Nephron progenitor cell (in vitro differentiated cells): Measurements from ENCODE around the gene DGCR8.

Experiments
- DNase-seq: peaks from one replicate; pipeline ENCODE4 v3.0.0; 2021
- H3K27ac Mint-ChIP-seq: 2 replicates; pipeline ENCODE4 v1.8.0; 2021; ENCODE audit warnings: mild to moderate bottlenecking, moderate library complexity, mixed read lengths
- H3K27me3 Mint-ChIP-seq: 2 replicates; pipeline ENCODE4 v1.8.0; 2021; ENCODE audit warnings: mild to moderate bottlenecking, low read depth, mixed read lengths; ENCODE audit not compliant: poor library complexity
- H3K36me3 Mint-ChIP-seq: 2 replicates; pipeline ENCODE4 v1.8.0; 2021; ENCODE audit warnings: low read depth, mixed read lengths
- H3K4me1 Mint-ChIP-seq: 2 replicates; pipeline ENCODE4 v1.8.0; 2021; ENCODE audit warnings: mixed read lengths
- H3K4me3 Mint-ChIP-seq: 2 replicates; pipeline ENCODE4 v1.8.0; 2021; ENCODE audit warnings: mild to moderate bottlenecking, moderate library complexity, mixed read lengths
- H3K9me3 Mint-ChIP-seq: 2 replicates; pipeline ENCODE4 v1.8.0; 2021; ENCODE audit warnings: mild to moderate bottlenecking, moderate library complexity, mixed read lengths
- CTCF ChIP-seq: fragments of 200-600 bp; sonication (generic); IDR thresholded peaks from 2 replicates; pipeline ENCODE4 v1.5.0; 2021; ENCODE audit warnings: antibody characterized with exemption

The DGCR8 gene

GRCh38 chr22:20133930-20134549 lies 54.0 kb downstream of the DGCR8 start:
- peak overlapping the region; percentile 60 for H3K4me3 Mint-ChIP-seq
- no peaks in the 10 kb centered on the region for H3K36me3 Mint-ChIP-seq
- peaks cover 11% of the 10 kb centered on the region for H3K4me1 Mint-ChIP-seq
- no peak overlapping the region for H3K27ac Mint-ChIP-seq
- TF ChIP-seq CTCF, result no peak
- no peaks in the 10 kb centered on the region for H3K9me3 Mint-ChIP-seq
- DNase-seq, result no peak
- H3K27me3 Mint-ChIP-seq, result peaks cover 10% of the 10 kb centered on the region

DNA sequence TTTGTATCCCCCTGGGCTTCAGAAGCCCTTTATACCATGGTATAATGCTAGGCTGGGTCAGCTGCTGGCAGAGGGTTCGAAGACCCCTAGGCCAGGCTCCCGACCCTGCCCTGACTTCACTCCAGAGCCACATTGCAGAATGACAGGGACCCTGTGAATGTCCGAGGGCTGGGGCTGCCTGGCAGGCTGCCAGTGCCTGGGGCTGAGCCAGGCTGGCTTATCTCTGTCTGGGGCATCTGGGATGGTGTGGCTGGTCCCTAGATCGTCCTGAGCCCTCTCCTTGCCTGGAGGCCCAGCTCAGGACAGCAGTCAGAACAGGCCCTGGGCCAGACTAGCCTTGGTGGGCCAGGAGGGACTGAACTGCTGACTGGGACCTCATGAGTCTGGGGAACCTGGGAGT lies 55.2 kb downstream of the DGCR8 start:
- H3K4me3 Mint-ChIP-seq, result no peak overlapping the region
- no peak overlapping the region for H3K27ac Mint-ChIP-seq
- peaks cover 11% of the 10 kb centered on the region for H3K4me1 Mint-ChIP-seq

DNA sequence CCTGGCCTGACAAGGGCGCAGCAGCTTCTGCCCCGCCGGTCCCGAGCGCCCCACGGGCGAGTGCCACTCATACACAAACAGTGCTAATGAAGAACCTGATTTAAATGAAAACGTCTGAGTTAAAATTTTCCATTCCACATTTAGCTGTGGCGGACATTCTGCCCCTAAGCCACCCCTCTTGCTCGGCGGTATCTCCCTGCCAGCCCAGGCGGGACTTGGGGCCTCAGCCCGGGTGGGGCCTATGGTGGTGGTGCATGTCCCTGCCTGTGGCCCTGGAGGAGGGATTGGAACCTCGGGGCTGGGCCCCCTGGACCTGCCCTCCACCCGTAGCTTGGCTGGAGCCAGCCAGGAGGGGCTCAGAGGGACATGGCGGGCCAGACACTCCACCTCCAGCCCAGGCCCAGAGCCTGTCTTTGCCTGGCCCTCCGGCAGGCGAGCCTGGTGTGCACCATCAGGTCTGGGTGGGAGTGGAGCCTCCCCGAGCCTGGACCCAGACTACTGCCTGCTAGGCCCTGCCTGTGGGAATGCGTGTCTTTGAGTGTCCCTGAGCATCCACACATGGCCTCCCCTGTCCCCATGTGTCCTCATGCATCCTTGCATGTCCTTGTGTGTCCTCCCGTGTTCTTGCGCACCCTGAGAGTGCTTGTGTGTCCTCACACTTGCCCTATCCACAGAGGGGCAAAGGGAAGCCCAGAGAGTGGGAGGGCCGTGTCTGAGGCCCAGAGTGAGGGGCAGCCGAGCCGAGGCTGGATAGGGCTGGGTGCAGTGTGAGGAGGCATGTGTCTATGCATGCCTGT lies 56.0 kb downstream of the DGCR8 start:
- Mint-ChIP-seq H3K27ac (no peak overlapping the region), H3K4me1 (peaks cover 11% of the 10 kb centered on the region), H3K9me3 (no peaks in the 10 kb centered on the region), H3K4me3 (no peak overlapping the region), H3K27me3 (peaks cover 10% of the 10 kb centered on the region), H3K36me3 (no peaks in the 10 kb centered on the region)
- TF ChIP-seq CTCF, result no peak
- no peak for DNase-seq

More for the DNA sequence above, 55.2 kb downstream of the DGCR8 start:
- no peaks in the 10 kb centered on the region for H3K36me3 Mint-ChIP-seq
- TF ChIP-seq CTCF, result no peak
- no peaks in the 10 kb centered on the region for H3K9me3 Mint-ChIP-seq
- peaks cover 10% of the 10 kb centered on the region for H3K27me3 Mint-ChIP-seq
- no peak for DNase-seq

- no peak for DNase-seq
- no peak for TF ChIP-seq CTCF
- Mint-ChIP-seq H3K36me3 (no peaks in the 10 kb centered on the region), H3K27ac (no peak overlapping the region), H3K27me3 (peaks cover 10% of the 10 kb centered on the region), H3K4me1 (peaks cover 11% of the 10 kb centered on the region), H3K4me3 (no peak overlapping the region), H3K9me3 (no peaks in the 10 kb centered on the region)
Observed at GRCh38 chr22:20136603-20136873, 56.5 kb downstream of the DGCR8 start.

DNA sequence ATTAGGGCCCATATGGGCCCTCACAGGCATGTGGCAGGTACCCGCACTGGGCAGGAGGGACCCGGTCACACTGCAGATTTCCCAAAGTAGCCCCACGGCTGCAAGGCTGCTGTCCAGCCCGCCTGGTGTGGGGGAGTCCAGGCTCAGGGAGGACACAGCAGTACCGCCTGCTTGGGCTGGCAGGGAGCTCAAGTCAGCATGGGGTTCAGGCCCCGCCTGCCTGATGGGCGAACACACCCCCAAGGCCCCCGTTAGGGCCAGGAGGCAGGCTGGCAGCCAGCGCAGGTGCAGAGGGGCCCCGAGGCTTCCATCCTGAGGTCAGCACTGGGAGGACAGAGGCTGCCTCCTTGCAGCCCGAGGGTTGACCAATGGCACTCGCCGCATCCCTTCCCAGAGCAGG lies 57.1 kb downstream of the DGCR8 start:
- H3K9me3 Mint-ChIP-seq, result no peaks in the 10 kb centered on the region
- no peaks in the 10 kb centered on the region for H3K36me3 Mint-ChIP-seq
- no peak overlapping the region for H3K4me3 Mint-ChIP-seq
- DNase-seq, result no peak
- H3K27ac Mint-ChIP-seq, result no peak overlapping the region
- TF ChIP-seq CTCF, result no peak
- peaks cover 10% of the 10 kb centered on the region for H3K27me3 Mint-ChIP-seq
- H3K4me1 Mint-ChIP-seq, result peaks cover 11% of the 10 kb centered on the region
